K562 (cell line): ENCODE data around the gene IQSEC3.

ENCODE experiments used
- FOS ChIP-seq: IDR thresholded peaks from 3 replicates; pipeline ENCODE4 v1.6.1; 2011; ENCODE audit not compliant: insufficient read length; ENCODE audit errors: extremely low read depth
- FOSL1 ChIP-seq: fragments of 200-800 bp; sonication (Bioruptor generic); conservative IDR thresholded peaks from 2 replicates; pipeline ENCODE4 v1.6.1; 2016; ENCODE audit warnings: missing genetic modification characterization, missing compliant biosample characterization
- JUN ChIP-seq, 2 experiments: sonication (generic) in 1 of 2; formaldehyde crosslinking in 1 of 2; IDR thresholded peaks; 2 replicates each; pipeline versions ENCODE4 v1.6.1 to v1.8.0; 2012 to 2022; ENCODE audit warnings: borderline replicate concordance in 2 of 2, mild to moderate bottlenecking in 2 of 2, improper control_type of control experiment in 1 of 2, low read depth in 1 of 2, low read length in 1 of 2, missing genetic modification reagents in 1 of 2
- RNF2 ChIP-seq: sonication (generic); IDR thresholded peaks from 2 replicates; pipeline ENCODE4 v1.6.1; 2016
- ZNF830 ChIP-seq: fragments of 250-450 bp; sonication (Bioruptor Pico); IDR thresholded peaks from 2 replicates; pipeline ENCODE4 v1.5.0; 2021; ENCODE audit warnings: mild to moderate bottlenecking

DNA sequence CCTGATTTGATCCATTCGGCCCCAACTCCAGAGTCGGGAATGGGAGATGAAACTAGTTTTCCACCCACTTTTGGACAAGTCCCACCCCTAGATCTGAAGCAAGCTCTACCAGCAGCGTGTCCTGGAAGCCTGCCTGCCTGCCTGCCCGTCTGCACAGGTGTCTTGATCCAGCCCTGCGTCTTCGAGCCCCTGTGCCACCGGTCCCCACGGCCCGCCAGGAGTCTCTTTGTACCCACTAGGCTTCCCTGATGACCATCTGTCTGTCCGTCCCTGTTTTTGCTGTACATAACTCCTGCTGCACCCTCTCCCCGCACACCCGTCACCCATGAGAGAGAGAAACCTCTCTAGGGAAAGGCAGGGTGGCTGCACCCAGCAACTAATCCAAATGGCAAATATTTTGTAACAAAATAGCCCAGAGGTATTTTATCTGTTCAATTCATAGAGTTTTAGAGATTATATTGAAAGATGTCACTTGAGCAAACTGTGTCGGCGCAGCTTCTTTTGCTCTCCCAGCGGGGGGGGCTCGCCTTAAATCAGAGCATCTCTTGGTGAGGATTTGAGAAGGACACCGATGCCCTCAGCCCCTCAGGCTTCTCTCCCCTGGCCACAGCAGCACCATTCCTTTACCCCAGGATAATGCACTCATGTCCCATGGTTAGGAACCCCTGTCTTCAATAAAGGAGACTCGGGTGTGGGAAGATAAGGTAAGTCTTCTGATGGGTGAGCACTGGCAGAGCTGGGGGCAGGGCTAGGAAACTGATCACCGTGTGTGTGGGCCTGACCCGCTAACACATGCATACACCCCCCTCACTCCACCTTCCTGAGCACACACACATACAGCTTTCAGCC is 111.6 kb downstream of the IQSEC3 start:
- no peak for TF ChIP-seq JUN (IDR thresholded peaks at IDR 0.05; ENCODE audit: borderline replicate concordance, low read depth, low read length)
- TF ChIP-seq JUN (CRISPR knock-in tag; IDR thresholded peaks at IDR 0.05; ENCODE audit: borderline replicate concordance), result no peak
- no peak for TF ChIP-seq FOSL1 (tag)
- TF ChIP-seq FOS, result no peak
- TF ChIP-seq RNF2, result no peak
- no peak for TF ChIP-seq ZNF830
